ENCODE measurements around the gene AVEN. TPM values are rescaled to one million over a fixed set of nuclear protein-coding genes. Genes with fewer than 3 reads are reported as not detected.
"Not testable (repeated sequence)": the region's sequence is repeated elsewhere in the genome, so short reads cannot be mapped to it uniquely, and the experiment has no call there.

AVEN gene
- total and polyA plus RNA-seq, 2 experiments from 2014 or later, result 18.2 to 27.0 TPM

DNA sequence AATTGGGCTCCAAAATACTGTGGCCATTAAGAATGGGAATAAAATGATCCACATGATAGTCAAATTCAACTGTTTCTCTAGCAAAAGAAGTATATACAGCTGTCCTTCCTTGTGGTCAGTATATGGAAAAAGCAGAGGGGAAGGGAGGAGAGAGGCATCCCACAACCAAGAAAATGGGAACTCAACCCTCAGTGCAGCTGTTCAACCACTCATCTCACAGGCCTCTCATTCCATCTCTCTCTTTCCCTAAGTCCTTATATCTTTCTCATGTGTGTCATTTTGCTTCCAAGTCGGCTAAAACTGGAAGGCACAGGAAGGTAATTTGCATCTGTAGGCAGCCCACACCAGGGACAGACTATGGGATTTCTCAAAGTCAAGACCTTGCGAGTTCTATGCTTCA is 27.5 kb downstream of the AVEN start:
- DNase-seq, result no peak

DNA sequence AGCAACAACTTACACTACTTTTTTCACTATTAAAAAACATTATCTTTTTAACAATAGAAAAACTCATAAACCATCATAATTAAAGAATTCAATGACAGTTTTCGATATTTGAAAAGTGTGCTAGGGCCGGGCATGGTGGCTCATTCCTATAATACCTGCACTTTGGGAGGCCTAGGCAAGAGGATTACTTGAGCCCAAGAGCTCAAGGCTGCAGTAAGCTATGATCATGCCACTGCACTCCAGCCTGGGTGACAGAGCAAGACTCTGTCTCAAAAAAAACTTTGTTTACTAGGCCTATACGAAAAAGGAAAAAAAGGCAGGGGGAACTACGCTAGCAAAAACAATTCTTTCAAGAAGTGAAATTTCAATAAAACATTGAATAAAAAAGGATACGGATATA is 28.1 kb downstream of the AVEN start:
- H3K27me3 ChIP-seq (replicated peaks; ENCODE audit: insufficient read depth), result no peaks in the 10 kb centered on the region
- no peak for TF ChIP-seq EZH2 (IDR thresholded peaks at IDR 0.05; ENCODE audit: insufficient read depth, poor library complexity, severe bottlenecking)
- no peak for TF ChIP-seq EZH2phosphoT487 (IDR thresholded peaks at IDR 0.05; ENCODE audit: insufficient read depth, low read depth)
- DNase-seq, result no peak
- no peak overlapping the region for H3K9ac ChIP-seq
- H3K27ac ChIP-seq, result no peak overlapping the region
- no peaks in the 10 kb centered on the region for H3K4me1 ChIP-seq (ENCODE audit: insufficient read depth)
- no peaks in the 10 kb centered on the region for H3K9me2 ChIP-seq (ENCODE audit: insufficient read depth)
- H3F3A ChIP-seq (ENCODE audit: insufficient read depth), result no peaks in the 10 kb centered on the region
- H3K36me3 ChIP-seq (ENCODE audit: low read depth), result no peaks in the 10 kb centered on the region
- in situ Hi-C loops (cut with MboI), result no loop called here
- H3K9me3 ChIP-seq (ENCODE audit: low read depth), result no peaks in the 10 kb centered on the region
- 93 to 98% methylated on average over 5 of the region's 5 CpGs for WGBS, 2 experiments (ENCODE audit: low coverage in 1 of 2, low lambda C conversion rate in 2 of 2, missing lambda C conversion rate in 2 of 2)
- no peak overlapping the region for H3K4me3 ChIP-seq
- peaks cover 52% of the 10 kb centered on the region for H3K79me2 ChIP-seq (ENCODE audit: insufficient read depth)
- H4K20me1 ChIP-seq (ENCODE audit: insufficient read depth), result peaks cover 3% of the 10 kb centered on the region; the same call in 1 of the 2 replicates
- no peak overlapping the region for H2AFZ ChIP-seq
- H3K4me2 ChIP-seq (ENCODE audit: unreplicated experiment), result no peak overlapping the region

More for the DNA sequence above, 27.5 kb downstream of the AVEN start:
- no peaks in the 10 kb centered on the region for H3F3A ChIP-seq (ENCODE audit: insufficient read depth)
- no peak overlapping the region for H3K4me2 ChIP-seq (ENCODE audit: unreplicated experiment)
- no peak overlapping the region for H3K9ac ChIP-seq
- H3K79me2 ChIP-seq (ENCODE audit: insufficient read depth), result peaks cover 53% of the 10 kb centered on the region
- no peaks in the 10 kb centered on the region for H3K4me1 ChIP-seq (ENCODE audit: insufficient read depth)
- H3K27me3 ChIP-seq (replicated peaks; ENCODE audit: insufficient read depth), result no peaks in the 10 kb centered on the region
- no peaks in the 10 kb centered on the region for H3K9me3 ChIP-seq (ENCODE audit: low read depth)
- H3K4me3 ChIP-seq, result no peak overlapping the region
- in situ Hi-C loops (cut with MboI), result no loop called here
- 94 to 95% methylated on average over 2 of the region's 2 CpGs for WGBS, 2 experiments (ENCODE audit: low coverage in 1 of 2, low lambda C conversion rate in 2 of 2, missing lambda C conversion rate in 2 of 2)
- no peak overlapping the region for H2AFZ ChIP-seq
- H4K20me1 ChIP-seq (ENCODE audit: insufficient read depth), result peaks cover 3% of the 10 kb centered on the region; the same call in 1 of the 2 replicates
- no peaks in the 10 kb centered on the region for H3K9me2 ChIP-seq (ENCODE audit: insufficient read depth)
- H3K27ac ChIP-seq, result no peak overlapping the region
- no peak for TF ChIP-seq EZH2 (IDR thresholded peaks at IDR 0.05; ENCODE audit: insufficient read depth, poor library complexity, severe bottlenecking)
- TF ChIP-seq EZH2phosphoT487 (IDR thresholded peaks at IDR 0.05; ENCODE audit: insufficient read depth, low read depth), result no peak
- H3K36me3 ChIP-seq (ENCODE audit: low read depth), result no peaks in the 10 kb centered on the region

DNA sequence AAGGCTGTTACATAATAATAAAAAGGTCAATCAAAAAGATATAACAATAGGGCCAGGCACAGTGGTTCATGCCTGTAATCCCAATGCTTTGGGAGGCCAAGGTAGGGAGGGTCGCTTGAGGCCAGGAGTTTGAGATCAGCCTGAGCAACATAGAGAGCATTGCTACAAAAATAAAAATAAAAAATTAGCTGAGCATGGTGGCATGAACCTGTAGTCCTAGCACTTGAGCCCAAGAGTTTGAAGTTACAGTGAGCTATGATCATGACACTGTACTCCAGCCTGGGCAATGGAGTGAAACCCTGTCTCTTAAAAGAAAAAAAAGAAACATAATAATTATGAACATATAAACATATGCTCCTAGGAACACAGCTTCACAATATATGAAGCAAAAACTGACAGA is 29.3 kb downstream of the AVEN start:
- 97 to 100% methylated on average over 1 of the region's 1 CpG for WGBS, 2 experiments (ENCODE audit: low coverage in 1 of 2, low lambda C conversion rate in 2 of 2, missing lambda C conversion rate in 2 of 2)
- in situ Hi-C loops (cut with MboI), result no loop called here

DNA sequence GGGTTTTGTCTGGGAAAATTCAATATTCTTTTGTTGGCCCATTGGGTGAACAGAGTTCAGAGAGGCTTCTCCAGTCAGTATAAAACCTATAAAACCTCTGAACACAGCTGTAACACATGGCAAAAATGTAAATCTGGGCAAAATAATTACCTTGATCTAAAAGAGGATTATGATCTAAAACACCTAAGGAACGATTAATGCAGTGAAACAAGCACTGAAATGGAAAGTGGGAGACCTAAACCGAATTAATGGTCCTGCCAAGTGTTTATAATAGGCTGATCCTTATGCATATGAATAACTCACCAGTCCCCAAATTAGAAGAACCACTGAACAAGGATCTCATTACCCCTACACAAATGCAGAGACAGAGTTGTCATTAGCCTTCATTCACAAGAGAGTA is 32.6 kb downstream of the AVEN start:
- Histone ChIP-seq H3K9ac (no peak overlapping the region), H3K4me3 (no peak overlapping the region), H3K36me3 (ENCODE audit: low read depth) (no peaks in the 10 kb centered on the region), H3K27me3 (replicated peaks; ENCODE audit: insufficient read depth) (no peaks in the 10 kb centered on the region), H4K20me1 (ENCODE audit: insufficient read depth) (no peaks in the 10 kb centered on the region), H3F3A (ENCODE audit: insufficient read depth) (no peaks in the 10 kb centered on the region), H3K4me2 (ENCODE audit: unreplicated experiment) (no peak overlapping the region), H3K27ac (no peak overlapping the region), H3K9me3 (ENCODE audit: low read depth) (no peaks in the 10 kb centered on the region), H2AFZ (no peak overlapping the region), H3K79me2 (ENCODE audit: insufficient read depth) (peaks cover 40% of the 10 kb centered on the region), H3K4me1 (ENCODE audit: insufficient read depth) (no peaks in the 10 kb centered on the region), H3K9me2 (ENCODE audit: insufficient read depth) (no peaks in the 10 kb centered on the region)
- in situ Hi-C loops (cut with MboI), result no loop called here
- TF ChIP-seq EZH2phosphoT487 (IDR thresholded peaks at IDR 0.05; ENCODE audit: insufficient read depth, low read depth) (no peak), EZH2 (IDR thresholded peaks at IDR 0.05; ENCODE audit: insufficient read depth, poor library complexity, severe bottlenecking) (no peak)
- DNase-seq, result no peak
- 93 to 97% methylated on average over 2 of the region's 2 CpGs for WGBS, 2 experiments (ENCODE audit: low coverage in 1 of 2, low lambda C conversion rate in 2 of 2, missing lambda C conversion rate in 2 of 2)

More for the DNA sequence above, 29.3 kb downstream of the AVEN start:
- TF ChIP-seq EZH2 (IDR thresholded peaks at IDR 0.05; ENCODE audit: insufficient read depth, poor library complexity, severe bottlenecking) (no peak), EZH2phosphoT487 (IDR thresholded peaks at IDR 0.05; ENCODE audit: insufficient read depth, low read depth) (no peak)
- H4K20me1 ChIP-seq (ENCODE audit: insufficient read depth), result peaks cover 3% of the 10 kb centered on the region; the same call in 1 of the 2 replicates
- no peak for DNase-seq
- no peak overlapping the region for H2AFZ ChIP-seq
- H3K79me2 ChIP-seq (ENCODE audit: insufficient read depth), result peaks cover 45% of the 10 kb centered on the region
- H3K9ac ChIP-seq, result no peak overlapping the region
- H3K4me3 ChIP-seq, result no peak overlapping the region
- no peaks in the 10 kb centered on the region for H3K4me1 ChIP-seq (ENCODE audit: insufficient read depth)
- H3K4me2 ChIP-seq (ENCODE audit: unreplicated experiment), result no peak overlapping the region
- no peaks in the 10 kb centered on the region for H3F3A ChIP-seq (ENCODE audit: insufficient read depth)
- no peak overlapping the region for H3K27ac ChIP-seq
- no peaks in the 10 kb centered on the region for H3K36me3 ChIP-seq (ENCODE audit: low read depth)
- H3K27me3 ChIP-seq (replicated peaks; ENCODE audit: insufficient read depth), result no peaks in the 10 kb centered on the region
- no peaks in the 10 kb centered on the region for H3K9me3 ChIP-seq (ENCODE audit: low read depth)
- H3K9me2 ChIP-seq (ENCODE audit: insufficient read depth), result no peaks in the 10 kb centered on the region

DNA sequence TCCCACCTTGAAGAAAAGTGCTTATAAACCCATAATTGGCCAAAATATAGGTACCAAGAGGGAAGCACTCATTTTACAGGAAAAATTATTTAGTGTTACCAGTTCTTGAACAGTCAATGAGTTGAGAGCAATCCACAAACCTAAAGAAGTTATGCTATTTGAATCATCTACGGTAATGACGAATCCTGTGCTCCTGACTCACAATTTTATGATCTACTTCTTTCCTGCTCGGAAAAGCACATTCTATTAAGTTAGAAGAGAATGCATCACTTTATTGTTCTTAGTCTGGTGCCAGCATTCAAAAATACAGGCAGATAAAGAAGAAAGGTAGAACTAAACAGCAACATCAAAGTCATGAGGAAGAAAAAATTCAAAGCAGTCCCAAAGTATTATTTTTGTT is 37.5 kb downstream of the AVEN start:
- Histone ChIP-seq H3K9me3 (ENCODE audit: low read depth) (no peaks in the 10 kb centered on the region), H2AFZ (no peak overlapping the region), H3K79me2 (ENCODE audit: insufficient read depth) (peaks cover 6% of the 10 kb centered on the region; the same call in 1 of the 2 replicates), H3K4me2 (ENCODE audit: unreplicated experiment) (no peak overlapping the region), H3K27me3 (replicated peaks; ENCODE audit: insufficient read depth) (no peaks in the 10 kb centered on the region), H3K4me1 (ENCODE audit: insufficient read depth) (no peaks in the 10 kb centered on the region), H3K36me3 (ENCODE audit: low read depth) (no peaks in the 10 kb centered on the region), H3K9me2 (ENCODE audit: insufficient read depth) (no peaks in the 10 kb centered on the region), H4K20me1 (ENCODE audit: insufficient read depth) (no peaks in the 10 kb centered on the region), H3K4me3 (no peak overlapping the region), H3K27ac (no peak overlapping the region), H3K9ac (no peak overlapping the region), H3F3A (ENCODE audit: insufficient read depth) (no peaks in the 10 kb centered on the region)
- peak; percentile 35 for DNase-seq
- WGBS, 2 experiments (ENCODE audit: low coverage in 1 of 2, low lambda C conversion rate in 2 of 2, missing lambda C conversion rate in 2 of 2), result 52 to 53% methylated on average over 3 of the region's 3 CpGs
- TF ChIP-seq EZH2 (IDR thresholded peaks at IDR 0.05; ENCODE audit: insufficient read depth, poor library complexity, severe bottlenecking), result no peak
- no peak for TF ChIP-seq EZH2phosphoT487 (IDR thresholded peaks at IDR 0.05; ENCODE audit: insufficient read depth, low read depth)
- in situ Hi-C loops (cut with MboI), result no loop called here

DNA sequence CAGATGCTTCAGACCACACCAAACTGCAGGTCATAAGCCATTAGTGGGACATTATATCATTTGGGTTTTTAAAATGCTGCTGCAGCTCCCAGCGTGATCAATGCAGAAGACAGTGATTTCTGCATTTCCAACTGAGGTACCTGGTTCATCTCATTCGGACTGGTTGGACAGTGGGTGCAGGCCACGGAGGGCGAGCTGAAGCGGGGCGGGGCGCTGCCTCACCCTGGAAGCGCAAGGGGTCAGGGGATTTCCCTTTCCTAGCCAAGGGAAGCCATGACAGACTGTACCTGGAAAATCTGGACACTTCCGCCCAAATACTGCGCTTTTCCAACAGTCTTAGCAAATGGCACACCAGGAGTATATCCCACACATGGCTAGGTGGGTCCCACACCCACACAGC is 43.3 kb downstream of the AVEN start:
- H3K9ac ChIP-seq; H3K27ac ChIP-seq; H3K9me2 ChIP-seq (ENCODE audit: insufficient read depth); H3F3A ChIP-seq (ENCODE audit: insufficient read depth); H3K4me2 ChIP-seq (ENCODE audit: unreplicated experiment); H3K79me2 ChIP-seq (ENCODE audit: insufficient read depth); DNase-seq; H3K4me3 ChIP-seq; H2AFZ ChIP-seq; H4K20me1 ChIP-seq (ENCODE audit: insufficient read depth); H3K27me3 ChIP-seq (replicated peaks; ENCODE audit: insufficient read depth); H3K36me3 ChIP-seq (ENCODE audit: low read depth); H3K9me3 ChIP-seq (ENCODE audit: low read depth); H3K4me1 ChIP-seq (ENCODE audit: insufficient read depth); in situ Hi-C loops (cut with MboI): not testable (repeated sequence)
- 96 to 97% methylated on average over 7 to 10 of the region's 10 CpGs for WGBS, 2 experiments (ENCODE audit: low coverage in 1 of 2, low lambda C conversion rate in 2 of 2, missing lambda C conversion rate in 2 of 2)

All from GM23248 (cell line).